Measurements from ENCODE around the gene COX6A1. TPM values are rescaled to one million over a fixed set of nuclear protein-coding genes. Genes with fewer than 3 reads are reported as not detected.
"Not testable (repeated sequence)": the region's sequence is repeated elsewhere in the genome, so short reads cannot be mapped to it uniquely, and the experiment has no call there.

COX6A1 gene
- polyA plus RNA-seq, 1 donor (not counting 4 experiments of a cell fraction or from before 2014, with no cell fraction given): 663 TPM

DNA sequence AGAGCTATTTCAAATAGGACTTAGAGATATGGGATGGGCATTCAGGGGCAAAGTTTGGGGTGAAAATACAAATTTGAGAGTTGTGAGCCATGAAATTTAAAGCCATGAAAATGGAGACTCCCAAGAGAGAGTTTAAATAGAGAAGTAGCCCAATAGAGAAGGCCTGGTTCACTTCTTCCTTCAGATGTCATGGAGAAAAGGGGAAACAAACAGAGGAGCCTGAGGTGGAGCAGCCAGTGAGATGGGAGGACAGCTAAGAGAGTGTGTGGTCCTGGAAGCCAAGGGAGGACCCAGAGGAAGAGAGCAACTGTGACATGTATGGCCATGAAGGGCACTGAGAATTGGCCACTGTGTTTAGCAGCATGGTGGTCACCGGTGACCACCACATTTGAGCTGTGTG, 45.7 kb downstream of the COX6A1 start:
- Histone ChIP-seq H3K9me1 (ENCODE audit: control insufficient read depth, extremely low read depth, insufficient read depth, low read length) (no peaks in the 10 kb centered on the region), H3K27me3 (ENCODE audit: control insufficient read depth, extremely low read depth, insufficient read depth, low read length) (no peaks in the 10 kb centered on the region), H3K9me3 (ENCODE audit: control insufficient read depth, low read depth, low read length) (no peaks in the 10 kb centered on the region), H2AFZ (ENCODE audit: control insufficient read depth, low read length) (no peak overlapping the region), H4K20me1 (ENCODE audit: control insufficient read depth, extremely low read depth, insufficient read depth, low read length) (peaks cover 2% of the 10 kb centered on the region), H3K36me3 (ENCODE audit: control insufficient read depth in 2 of 2, extremely low read depth in 1 of 2, insufficient read depth in 2 of 2, low read length in 2 of 2) (no peaks in the 10 kb centered on the region), H3K9ac (ENCODE audit: control insufficient read depth, extremely low read depth, insufficient read depth, low read length) (no peak overlapping the region), H3K79me2 (ENCODE audit: control insufficient read depth, insufficient read depth, low read length) (no peaks in the 10 kb centered on the region), H3K27ac (ENCODE audit: control insufficient read depth, insufficient read depth, low read length) (no peak overlapping the region), H3K4me2 (ENCODE audit: control insufficient read depth, extremely low read depth, insufficient read depth, low read depth, low read length) (no peak overlapping the region), H3K4me1 (ENCODE audit: control insufficient read depth, extremely low read depth, insufficient read depth, low read length) (no peaks in the 10 kb centered on the region), H3K4me3 (ENCODE audit: control insufficient read depth in 2 of 3, extremely low read depth in 1 of 3, insufficient read depth in 2 of 3, low read depth in 1 of 3, low read length in 3 of 3) (no peak overlapping the region)
- DNase-seq (ENCODE audit: low read depth, low spot score) (no peak), FAIRE-seq (no peak)
- TF ChIP-seq, protein P1, sequence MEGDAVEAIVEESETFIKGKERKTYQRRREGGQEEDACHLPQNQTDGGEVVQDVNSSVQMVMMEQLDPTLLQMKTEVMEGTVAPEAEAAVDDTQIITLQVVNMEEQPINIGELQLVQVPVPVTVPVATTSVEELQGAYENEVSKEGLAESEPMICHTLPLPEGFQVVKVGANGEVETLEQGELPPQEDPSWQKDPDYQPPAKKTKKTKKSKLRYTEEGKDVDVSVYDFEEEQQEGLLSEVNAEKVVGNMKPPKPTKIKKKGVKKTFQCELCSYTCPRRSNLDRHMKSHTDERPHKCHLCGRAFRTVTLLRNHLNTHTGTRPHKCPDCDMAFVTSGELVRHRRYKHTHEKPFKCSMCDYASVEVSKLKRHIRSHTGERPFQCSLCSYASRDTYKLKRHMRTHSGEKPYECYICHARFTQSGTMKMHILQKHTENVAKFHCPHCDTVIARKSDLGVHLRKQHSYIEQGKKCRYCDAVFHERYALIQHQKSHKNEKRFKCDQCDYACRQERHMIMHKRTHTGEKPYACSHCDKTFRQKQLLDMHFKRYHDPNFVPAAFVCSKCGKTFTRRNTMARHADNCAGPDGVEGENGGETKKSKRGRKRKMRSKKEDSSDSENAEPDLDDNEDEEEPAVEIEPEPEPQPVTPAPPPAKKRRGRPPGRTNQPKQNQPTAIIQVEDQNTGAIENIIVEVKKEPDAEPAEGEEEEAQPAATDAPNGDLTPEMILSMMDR (optimal IDR thresholded peaks at IDR 0.05 in 1 of 3, IDR thresholded peaks at IDR 0.05 in 1 of 3, conservative IDR thresholded peaks at IDR 0.05 in 1 of 3; ENCODE audit: extremely low read depth in 1 of 3, insufficient read depth in 2 of 3, low read length in 3 of 3): no peak
- TF ChIP-seq EZH2 (IDR thresholded peaks at IDR 0.05; ENCODE audit: low read length): no peak
- dilution Hi-C loops (cut with MboI; ENCODE audit: extremely low pct_ligation_motif_present, low sequenced_read_pairs): no loop called here

DNA sequence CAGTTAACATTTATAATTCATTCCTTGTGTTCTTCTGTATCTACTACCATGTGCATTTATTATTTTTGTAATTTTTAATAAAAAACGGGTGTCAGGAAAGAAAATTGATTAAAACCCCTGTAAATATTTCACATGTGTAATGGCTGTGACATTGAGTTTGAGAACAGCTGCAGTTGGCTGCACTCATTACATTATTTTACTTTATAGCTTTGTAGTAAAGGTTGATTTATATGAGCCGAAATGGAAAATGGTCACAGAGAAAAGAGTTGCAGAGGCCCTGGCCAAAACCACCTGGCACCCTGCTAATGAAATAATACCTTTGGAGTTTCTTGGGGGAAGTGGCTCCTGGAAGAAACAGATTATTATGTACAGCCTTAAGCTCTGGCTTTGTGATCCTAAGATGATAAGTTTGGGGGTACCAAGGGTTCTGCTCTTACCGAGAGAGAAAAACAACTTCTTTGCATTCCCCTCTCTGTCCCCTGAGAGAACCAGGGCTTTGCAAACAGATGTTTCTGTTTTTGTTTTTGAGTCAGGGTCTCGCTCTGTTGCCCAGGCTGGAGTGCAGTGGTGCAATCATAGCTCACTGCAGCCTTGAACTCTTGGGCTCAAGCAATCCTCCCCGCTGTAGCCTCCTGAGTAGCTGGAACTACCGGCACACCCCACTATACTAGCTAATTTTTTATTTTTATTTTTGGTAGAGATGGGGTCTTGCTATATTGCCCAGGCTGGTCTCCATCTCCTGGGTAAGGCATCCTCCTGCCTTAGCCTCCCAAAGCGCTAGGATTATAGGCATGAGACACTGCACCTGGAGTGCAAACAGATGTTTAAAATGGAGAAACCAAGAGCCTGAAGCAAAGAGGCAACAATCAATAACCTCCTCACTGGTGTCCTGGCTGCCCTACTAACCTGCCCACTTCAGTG, 48.3 kb downstream of the COX6A1 start:
- no peaks in the 10 kb centered on the region for H3K9me3 ChIP-seq (ENCODE audit: control insufficient read depth, low read depth, low read length)
- no peak overlapping the region for H3K4me3 ChIP-seq (ENCODE audit: control insufficient read depth in 2 of 3, extremely low read depth in 1 of 3, insufficient read depth in 2 of 3, low read depth in 1 of 3, low read length in 3 of 3)
- H4K20me1 ChIP-seq (ENCODE audit: control insufficient read depth, extremely low read depth, insufficient read depth, low read length): peaks cover 2% of the 10 kb centered on the region
- H3K4me1 ChIP-seq (ENCODE audit: control insufficient read depth, extremely low read depth, insufficient read depth, low read length): no peaks in the 10 kb centered on the region
- peaks cover 0 to 6% of the 10 kb centered on the region in 2 experiments for H3K36me3 ChIP-seq (ENCODE audit: control insufficient read depth in 2 of 2, extremely low read depth in 1 of 2, insufficient read depth in 2 of 2, low read length in 2 of 2)
- DNase-seq (ENCODE audit: low read depth, low spot score) (no peak), FAIRE-seq (no peak)
- H3K27ac ChIP-seq (ENCODE audit: control insufficient read depth, insufficient read depth, low read length): no peak overlapping the region
- peaks cover 2% of the 10 kb centered on the region for H3K9me1 ChIP-seq (ENCODE audit: control insufficient read depth, extremely low read depth, insufficient read depth, low read length)
- no peak overlapping the region for H3K4me2 ChIP-seq (ENCODE audit: control insufficient read depth, extremely low read depth, insufficient read depth, low read depth, low read length)
- no peaks in the 10 kb centered on the region for H3K27me3 ChIP-seq (ENCODE audit: control insufficient read depth, extremely low read depth, insufficient read depth, low read length)
- no peak overlapping the region for H3K9ac ChIP-seq (ENCODE audit: control insufficient read depth, extremely low read depth, insufficient read depth, low read length)
- dilution Hi-C loops (cut with MboI; ENCODE audit: extremely low pct_ligation_motif_present, low sequenced_read_pairs): no loop called here
- peaks cover 2% of the 10 kb centered on the region for H3K79me2 ChIP-seq (ENCODE audit: control insufficient read depth, insufficient read depth, low read length)
- no peak for TF ChIP-seq EZH2 (IDR thresholded peaks at IDR 0.05; ENCODE audit: low read length)
- TF ChIP-seq, protein P1 (optimal IDR thresholded peaks at IDR 0.05 in 1 of 3, IDR thresholded peaks at IDR 0.05 in 1 of 3, conservative IDR thresholded peaks at IDR 0.05 in 1 of 3; ENCODE audit: extremely low read depth in 1 of 3, insufficient read depth in 2 of 3, low read length in 3 of 3): no peak
- no peak overlapping the region for H2AFZ ChIP-seq (ENCODE audit: control insufficient read depth, low read length)

DNA sequence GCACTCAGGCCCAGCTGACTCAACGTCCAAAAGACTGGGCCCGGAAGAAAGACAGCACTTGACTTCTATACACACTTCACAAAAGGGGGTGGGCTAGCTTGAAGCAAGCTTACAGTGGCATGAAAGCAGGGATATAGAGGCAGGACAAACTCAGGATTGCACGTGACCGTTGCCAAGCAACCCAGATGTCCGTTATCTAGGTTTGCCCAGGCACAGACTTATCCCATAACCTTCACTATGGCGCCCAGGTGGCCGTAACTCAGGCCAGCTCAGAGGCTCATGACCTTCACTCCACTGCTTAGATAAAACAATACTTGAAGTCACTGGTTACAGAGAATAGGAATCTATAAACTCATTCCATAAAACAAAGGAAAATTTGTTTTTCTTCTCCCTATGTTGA, 49.6 kb downstream of the COX6A1 start:
- DNase-seq (ENCODE audit: low read depth, low spot score); FAIRE-seq; H3K4me2 ChIP-seq (ENCODE audit: control insufficient read depth, extremely low read depth, insufficient read depth, low read depth, low read length); H3K79me2 ChIP-seq (ENCODE audit: control insufficient read depth, insufficient read depth, low read length); H3K36me3 ChIP-seq (ENCODE audit: control insufficient read depth in 2 of 2, extremely low read depth in 1 of 2, insufficient read depth in 2 of 2, low read length in 2 of 2); dilution Hi-C loops (cut with MboI; ENCODE audit: extremely low pct_ligation_motif_present, low sequenced_read_pairs); H3K27me3 ChIP-seq (ENCODE audit: control insufficient read depth, extremely low read depth, insufficient read depth, low read length); H3K9me3 ChIP-seq (ENCODE audit: control insufficient read depth, low read depth, low read length); H3K4me1 ChIP-seq (ENCODE audit: control insufficient read depth, extremely low read depth, insufficient read depth, low read length); H3K4me3 ChIP-seq (ENCODE audit: control insufficient read depth in 2 of 3, extremely low read depth in 1 of 3, insufficient read depth in 2 of 3, low read depth in 1 of 3, low read length in 3 of 3); H3K9ac ChIP-seq (ENCODE audit: control insufficient read depth, extremely low read depth, insufficient read depth, low read length); H3K9me1 ChIP-seq (ENCODE audit: control insufficient read depth, extremely low read depth, insufficient read depth, low read length); H2AFZ ChIP-seq (ENCODE audit: control insufficient read depth, low read length); H4K20me1 ChIP-seq (ENCODE audit: control insufficient read depth, extremely low read depth, insufficient read depth, low read length); H3K27ac ChIP-seq (ENCODE audit: control insufficient read depth, insufficient read depth, low read length): not testable (repeated sequence)

Data from keratinocyte (primary cell).